Thyroid gland (tissue), 4 donors: ENCODE measurements around the gene LRP8. TPM values are rescaled to one million over a fixed set of nuclear protein-coding genes. Genes with fewer than 3 reads are reported as not detected.
"Not testable (repeated sequence)": the region's sequence is repeated elsewhere in the genome, so short reads cannot be mapped to it uniquely, and the experiment has no call there.

Experiments
- DNase-seq, 2 donors: peaks; one replicate each; pipeline ENCODE4 v3.0.0-alpha.2; 2019
- H3K27ac ChIP-seq, 3 donors: fragments of 200-600 bp; sonication (generic); 1 replicate in 2 of 3; 2 replicates in 1 of 3; pipeline ENCODE4 v1.5.1; 2016 to 2019; ENCODE audit warnings: mild to moderate bottlenecking in 1 of 3, moderate library complexity in 1 of 3
- H3K27me3 ChIP-seq: fragments of 200-600 bp; sonication (generic); one replicate; pipeline ENCODE4 v1.5.1; 2019
- H3K36me3 ChIP-seq, 2 donors: fragments of 200-600 bp; sonication (generic); one replicate each; pipeline ENCODE4 v1.5.1; 2016 to 2019
- H3K4me1 ChIP-seq, 2 donors: fragments of 200-600 bp; sonication (generic); one replicate each; pipeline ENCODE4 v1.5.1; 2017 to 2019
- H3K4me3 ChIP-seq, 3 donors: fragments of 200-600 bp; sonication (generic); replicated peaks in 1 of 3; 1 replicate in 2 of 3; 2 replicates in 1 of 3; pipeline ENCODE4 v1.5.1; 2016; ENCODE audit warnings: mild to moderate bottlenecking in 1 of 3
- H3K9me3 ChIP-seq: fragments of 200-600 bp; sonication (generic); one replicate; pipeline ENCODE4 v1.5.1; 2017
- POLR2A ChIP-seq, 2 donors: fragments of 450-650 bp; IDR thresholded peaks; one replicate each; pipeline ENCODE4 v1.6.1; 2017; ENCODE audit warnings: antibody characterized with exemption in 2 of 2, mild to moderate bottlenecking in 2 of 2, moderate library complexity in 1 of 2
- WGBS, 2 donors: methylation state at CpG; one replicate each; pipeline ENCODE4 v1.1.5; 2017; 5-methylcytosine and 5-hydroxymethylcytosine counted together
- intact Hi-C: fragments of 100-400 bp; cut with DNase I; formaldehyde crosslinking; loops from one replicate; pipeline ENCODE4 v1.15.1; 2023
- total RNA-seq, 4 donors: library from RNA; depleted of rRNA; stranded (reverse); fragments of >200 nt; gene quantifications; one replicate each; pipeline ENCODE4 v1.2.3, GENCODE V29; 2016
- TF ChIP-seq, protein P1 (sequence below), 6 experiments: fragments of 200-600 bp in 3 of 6; fragments of 450-650 bp in 3 of 6; sonication (generic) in 3 of 6; IDR thresholded peaks; one replicate each; pipeline ENCODE4 v1.5.1; 2016 to 2019; ENCODE audit warnings: antibody characterized with exemption in 6 of 6, mild to moderate bottlenecking in 2 of 6, inconsistent platforms in 1 of 6, moderate library complexity in 1 of 6

The LRP8 gene
- total RNA-seq, 4 donors from 2014 or later, result 92.8 to 200 (median 143) TPM

DNA sequence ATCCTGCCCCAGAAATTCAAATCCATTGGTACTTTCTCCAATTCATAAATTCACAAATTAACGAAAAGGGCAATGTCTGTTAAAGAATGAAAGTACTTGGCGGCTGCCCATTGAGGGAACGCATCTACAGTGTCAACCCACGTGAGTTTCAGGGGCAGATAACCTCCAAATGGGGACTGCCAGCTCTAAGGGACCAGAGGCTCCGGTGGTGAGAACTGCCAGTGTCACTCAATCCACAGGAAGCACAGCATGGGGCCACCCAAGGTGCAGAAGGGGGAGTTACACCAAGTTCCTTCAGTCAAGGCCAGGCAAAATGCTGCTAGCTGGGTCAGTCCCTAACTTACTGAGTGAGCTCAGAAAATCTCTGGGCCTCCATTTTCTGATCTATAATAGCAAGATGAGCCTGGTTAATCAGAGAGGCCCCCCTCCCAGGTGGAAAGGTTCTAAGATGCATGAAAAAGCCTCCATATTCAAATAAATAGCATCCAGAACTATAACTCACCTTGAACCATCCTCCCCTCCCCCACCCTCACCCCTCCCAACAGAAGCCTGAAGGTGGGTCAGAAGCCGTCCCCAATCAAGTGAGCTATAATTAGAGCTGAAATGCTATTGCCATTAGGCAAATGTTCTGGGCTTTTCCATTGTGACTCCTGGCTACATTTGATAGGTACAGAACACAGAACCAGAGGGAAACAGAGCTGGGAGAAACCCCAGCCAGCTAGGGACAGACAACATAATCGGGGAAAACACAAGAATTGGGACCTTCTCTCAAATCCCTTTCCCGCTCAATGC, 41.7 kb downstream of the LRP8 start:
- H3K9me3 ChIP-seq, result no peaks in the 10 kb centered on the region
- H3K27me3 ChIP-seq, result no peaks in the 10 kb centered on the region
- H3K4me3 ChIP-seq, result no peak overlapping the region
- no peaks in the 10 kb centered on the region for H3K36me3 ChIP-seq
- no peak overlapping the region for H3K27ac ChIP-seq
- WGBS, 2 donors, result 73 to 88% methylated on average over 8 of the region's 8 CpGs
- DNase-seq, result no peak
- TF ChIP-seq, protein P1, sequence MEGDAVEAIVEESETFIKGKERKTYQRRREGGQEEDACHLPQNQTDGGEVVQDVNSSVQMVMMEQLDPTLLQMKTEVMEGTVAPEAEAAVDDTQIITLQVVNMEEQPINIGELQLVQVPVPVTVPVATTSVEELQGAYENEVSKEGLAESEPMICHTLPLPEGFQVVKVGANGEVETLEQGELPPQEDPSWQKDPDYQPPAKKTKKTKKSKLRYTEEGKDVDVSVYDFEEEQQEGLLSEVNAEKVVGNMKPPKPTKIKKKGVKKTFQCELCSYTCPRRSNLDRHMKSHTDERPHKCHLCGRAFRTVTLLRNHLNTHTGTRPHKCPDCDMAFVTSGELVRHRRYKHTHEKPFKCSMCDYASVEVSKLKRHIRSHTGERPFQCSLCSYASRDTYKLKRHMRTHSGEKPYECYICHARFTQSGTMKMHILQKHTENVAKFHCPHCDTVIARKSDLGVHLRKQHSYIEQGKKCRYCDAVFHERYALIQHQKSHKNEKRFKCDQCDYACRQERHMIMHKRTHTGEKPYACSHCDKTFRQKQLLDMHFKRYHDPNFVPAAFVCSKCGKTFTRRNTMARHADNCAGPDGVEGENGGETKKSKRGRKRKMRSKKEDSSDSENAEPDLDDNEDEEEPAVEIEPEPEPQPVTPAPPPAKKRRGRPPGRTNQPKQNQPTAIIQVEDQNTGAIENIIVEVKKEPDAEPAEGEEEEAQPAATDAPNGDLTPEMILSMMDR (IDR thresholded peaks at IDR 0.05), result no peak
- no peak for TF ChIP-seq POLR2A (IDR thresholded peaks at IDR 0.05)
- peaks cover 6 to 9% of the 10 kb centered on the region in 2 donors for H3K4me1 ChIP-seq
- intact Hi-C loops, result no loop called here

DNA sequence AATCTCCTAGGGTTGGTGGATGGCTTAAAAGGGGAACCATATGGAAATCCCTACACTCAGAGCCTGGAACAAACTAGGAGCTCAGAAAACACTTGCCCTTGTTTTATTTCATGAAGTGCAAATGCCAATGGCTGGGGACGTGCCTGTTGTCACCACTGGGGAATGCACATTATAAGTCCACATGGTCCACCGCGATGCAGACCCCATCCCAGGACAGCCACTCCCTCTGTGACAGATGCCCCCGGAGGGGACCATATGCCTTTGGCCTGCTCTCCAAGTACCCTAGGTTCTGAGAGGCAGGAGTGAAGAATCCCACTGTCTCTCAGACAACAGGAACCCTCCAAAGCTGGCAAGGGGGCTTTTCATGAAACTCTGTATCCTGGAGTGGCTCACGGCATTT, 42.3 kb downstream of the LRP8 start:
- H3K4me3 ChIP-seq, result no peak overlapping the region
- WGBS, 2 donors, result 83 to 85% methylated on average over 5 of the region's 5 CpGs
- peaks cover 6 to 9% of the 10 kb centered on the region in 2 donors for H3K4me1 ChIP-seq
- DNase-seq, result no peak
- H3K27me3 ChIP-seq, result no peaks in the 10 kb centered on the region
- TF ChIP-seq, protein P1 (IDR thresholded peaks at IDR 0.05), result no peak
- no peak for TF ChIP-seq POLR2A (IDR thresholded peaks at IDR 0.05)
- intact Hi-C loops, result no loop called here
- no peaks in the 10 kb centered on the region for H3K9me3 ChIP-seq
- no peaks in the 10 kb centered on the region for H3K36me3 ChIP-seq
- no peak overlapping the region for H3K27ac ChIP-seq

DNA sequence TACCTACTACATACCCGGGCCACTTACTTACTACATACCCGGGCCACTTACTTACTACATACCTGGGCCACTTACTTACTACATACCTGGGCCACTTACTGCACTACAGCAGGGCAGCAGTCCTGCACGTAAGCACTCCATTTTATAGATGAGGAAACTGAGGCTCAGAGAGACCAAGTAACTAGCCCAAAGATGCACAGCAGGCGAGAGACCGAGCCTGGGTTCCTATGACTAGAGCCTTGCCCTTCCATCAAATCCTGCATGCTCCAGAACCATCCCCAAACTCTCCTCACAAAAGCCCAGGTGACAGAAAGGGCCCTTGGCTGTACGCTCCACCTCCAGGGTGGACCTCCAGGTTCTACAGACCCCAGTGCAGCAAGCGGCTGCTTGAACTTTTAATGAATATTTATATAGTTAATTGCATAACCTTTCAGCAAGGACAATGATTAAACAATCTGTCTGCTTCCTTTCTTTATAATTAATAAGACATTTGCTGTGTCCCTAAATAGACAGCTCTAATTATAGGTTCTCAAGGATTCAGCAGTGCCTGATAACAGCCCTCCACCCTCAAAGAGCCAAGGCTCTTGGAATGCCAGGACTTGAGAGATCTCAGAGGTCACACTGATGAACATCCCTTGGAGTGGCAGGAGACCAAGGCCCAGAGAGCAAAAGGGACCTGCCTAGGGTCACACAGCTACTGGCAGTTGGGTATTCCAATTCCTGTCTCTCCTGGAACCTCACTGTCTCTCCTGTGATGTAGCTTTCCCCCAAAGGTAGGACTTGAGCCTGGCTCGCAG, 43.4 kb downstream of the LRP8 start:
- no peak for DNase-seq
- Histone ChIP-seq H3K36me3 (no peaks in the 10 kb centered on the region), H3K9me3 (no peaks in the 10 kb centered on the region), H3K27me3 (no peaks in the 10 kb centered on the region), H3K4me3 (no peak overlapping the region), H3K4me1 (peaks cover 6 to 9% of the 10 kb centered on the region in 2 donors), H3K27ac (no peak overlapping the region)
- TF ChIP-seq, protein P1 (IDR thresholded peaks at IDR 0.05), result no peak
- TF ChIP-seq POLR2A (IDR thresholded peaks at IDR 0.05), result no peak
- intact Hi-C loops, result no loop called here
- whole genome bisulfite sequencing, 2 donors, result 91 to 97% methylated on average over 7 to 8 of the region's 8 CpGs

DNA sequence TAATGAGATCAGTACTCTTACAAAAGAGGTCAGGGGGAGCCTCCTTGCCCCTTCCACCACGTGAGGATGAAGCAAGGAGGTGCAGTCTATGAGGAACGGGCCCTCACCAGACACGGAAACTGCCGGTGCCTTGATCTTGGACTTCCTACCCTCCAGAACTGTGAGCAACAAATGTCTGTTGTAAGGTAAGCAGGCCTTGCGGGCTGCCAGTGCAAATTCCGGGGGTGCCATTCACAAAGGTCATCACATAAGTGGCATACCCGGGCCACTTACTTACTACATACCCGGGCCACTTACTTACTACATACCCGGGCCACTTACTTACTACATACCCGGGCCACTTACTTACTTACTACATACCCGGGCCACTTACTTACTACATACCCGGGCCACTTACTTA, 44.7 kb downstream of the LRP8 start:
- intact Hi-C loops, H3K9me3 ChIP-seq, DNase-seq, H3K4me1 ChIP-seq, H3K27me3 ChIP-seq, H3K36me3 ChIP-seq, H3K27ac ChIP-seq, H3K4me3 ChIP-seq: not testable (repeated sequence)
- 96% methylated on average over 12 of the region's 12 CpGs for WGBS, 2 donors

DNA sequence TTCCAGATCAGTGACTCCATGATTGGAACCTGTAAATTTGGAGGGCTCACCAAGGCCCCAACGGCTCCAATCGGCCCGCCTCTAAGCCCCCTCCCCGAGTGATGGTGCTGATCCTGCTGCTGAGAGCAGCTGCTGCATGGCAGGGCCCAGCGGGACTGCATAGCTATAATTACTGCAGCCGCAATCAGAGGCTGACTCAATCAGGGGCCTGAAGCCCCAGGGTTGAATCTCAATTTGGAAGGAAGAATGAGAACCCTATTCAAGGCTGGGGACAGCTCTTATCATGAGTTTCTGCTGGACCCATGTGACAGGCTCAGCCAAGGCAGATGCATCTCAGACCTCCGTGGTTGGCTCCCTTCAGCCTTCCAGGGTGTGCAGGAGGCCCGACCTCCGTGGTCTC, 46.7 kb downstream of the LRP8 start:
- Histone ChIP-seq H3K36me3 (no peaks in the 10 kb centered on the region), H3K4me3 (no peak overlapping the region), H3K27ac (no peak overlapping the region), H3K4me1 (no peaks in the 10 kb centered on the region), H3K9me3 (no peaks in the 10 kb centered on the region), H3K27me3 (no peaks in the 10 kb centered on the region)
- TF ChIP-seq, protein P1 (IDR thresholded peaks at IDR 0.05), result no peak
- no peak for TF ChIP-seq POLR2A (IDR thresholded peaks at IDR 0.05)
- DNase-seq, result no peak
- intact Hi-C loops, result no loop called here
- WGBS, 2 donors, result 87 to 89% methylated on average over 9 of the region's 9 CpGs
